HUES48 (cell line): ENCODE measurements around the gene VPS4A.
"Not testable (repeated sequence)": the region's sequence is repeated elsewhere in the genome, so short reads cannot be mapped to it uniquely, and the experiment has no call there.

ENCODE experiments used
- H3K27ac ChIP-seq: one replicate; pipeline ENCODE4 v1.7.0; 2013; ENCODE audit warnings: low read depth, low read length, inconsistent platforms
- H3K27me3 ChIP-seq: 2 replicates; pipeline ENCODE4 v1.6.1; 2013; ENCODE audit warnings: mild to moderate bottlenecking, low read length; ENCODE audit not compliant: control insufficient read depth, insufficient read depth
- H3K36me3 ChIP-seq: 2 replicates; pipeline ENCODE4 v1.6.1; 2013; ENCODE audit warnings: low read length; ENCODE audit not compliant: control insufficient read depth, insufficient read depth
- H3K4me1 ChIP-seq: 2 replicates; pipeline ENCODE4 v1.6.1; 2013; ENCODE audit warnings: mild to moderate bottlenecking, low read length; ENCODE audit not compliant: control insufficient read depth, insufficient read depth
- H3K4me3 ChIP-seq: 2 replicates; pipeline ENCODE4 v1.5.1; 2013; ENCODE audit warnings: mild to moderate bottlenecking, low read depth, low read length
- H3K9ac ChIP-seq: 2 replicates; pipeline ENCODE4 v1.6.1; 2013; ENCODE audit warnings: mild to moderate bottlenecking, low read depth, low read length, moderate library complexity
- H3K9me3 ChIP-seq: 2 replicates; pipeline ENCODE4 v1.6.1; 2013; ENCODE audit warnings: low read length; ENCODE audit not compliant: control insufficient read depth, insufficient read depth

Gene VPS4A

DNA sequence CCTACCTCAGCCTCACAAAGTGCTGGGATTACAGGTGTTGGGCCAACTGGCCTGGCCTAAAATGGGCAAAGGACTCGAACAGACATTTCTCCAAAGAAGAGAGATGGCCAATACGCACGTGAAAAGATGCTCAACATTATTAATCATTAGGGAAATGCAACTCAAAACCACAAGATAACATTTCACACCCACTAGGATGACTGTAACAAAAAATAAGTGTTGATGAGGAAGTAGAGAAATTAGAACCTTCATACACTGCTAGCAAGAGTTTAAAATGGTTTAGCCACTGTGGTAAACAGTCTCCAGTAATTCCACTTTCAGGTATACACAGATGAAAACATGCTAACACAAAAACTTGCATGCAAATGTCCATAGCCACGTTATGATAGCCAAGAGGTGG is 34.8 kb downstream of the VPS4A start:
- H3K9ac ChIP-seq: no peak overlapping the region
- peaks cover 33% of the 10 kb centered on the region for H3K36me3 ChIP-seq
- H3K4me1 ChIP-seq: no peaks in the 10 kb centered on the region
- H3K9me3 ChIP-seq: no peaks in the 10 kb centered on the region
- no peak overlapping the region for H3K27ac ChIP-seq
- no peak overlapping the region for H3K4me3 ChIP-seq
- no peaks in the 10 kb centered on the region for H3K27me3 ChIP-seq

DNA sequence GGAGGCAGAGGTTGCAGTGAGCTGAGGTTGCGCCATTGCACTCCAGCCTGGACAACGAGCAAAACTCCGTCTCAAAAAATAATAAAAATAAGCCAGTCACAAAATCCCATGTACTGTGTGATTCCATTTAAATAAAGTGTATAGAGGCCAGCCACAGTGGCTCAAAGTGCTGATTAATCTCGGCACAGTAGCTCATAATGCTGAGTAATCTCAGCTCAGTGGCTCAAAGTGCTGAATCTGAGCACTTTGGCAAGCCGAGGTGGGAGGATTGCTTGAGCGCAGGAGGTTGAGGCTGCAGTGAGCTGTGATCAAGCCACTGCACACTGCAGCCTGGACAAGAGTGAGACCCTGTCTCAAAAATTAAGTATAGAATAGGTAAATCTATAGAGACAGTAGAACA is 35.5 kb downstream of the VPS4A start:
- peaks cover 26% of the 10 kb centered on the region for H3K36me3 ChIP-seq
- no peak overlapping the region for H3K27ac ChIP-seq

DNA sequence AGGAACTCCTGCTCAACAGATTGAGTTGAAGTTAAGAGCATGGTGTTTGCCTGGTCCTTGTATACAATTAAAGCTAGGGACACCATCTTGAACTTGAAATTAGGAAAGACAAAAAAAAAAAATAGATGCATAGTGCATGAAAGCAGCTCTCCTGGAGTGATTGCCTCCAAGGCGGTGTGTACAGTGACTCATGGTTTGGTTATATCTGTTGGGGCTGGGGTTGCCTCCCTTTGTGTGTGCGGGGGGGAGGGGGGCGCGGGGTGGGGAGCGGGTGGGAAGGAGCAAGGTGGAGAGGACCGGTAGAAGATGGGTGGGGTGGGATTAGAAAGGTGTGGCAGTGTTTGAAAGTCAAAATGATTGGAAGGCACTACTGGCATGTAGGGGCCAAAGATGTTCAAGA is 37.1 kb downstream of the VPS4A start:
- Histone ChIP-seq H3K4me1 (no peaks in the 10 kb centered on the region), H3K9ac (no peak overlapping the region), H3K27ac (no peak overlapping the region), H3K36me3 (peaks cover 10% of the 10 kb centered on the region), H3K9me3 (no peaks in the 10 kb centered on the region), H3K27me3 (no peaks in the 10 kb centered on the region), H3K4me3 (no peak overlapping the region)

More for the DNA sequence above, 35.5 kb downstream of the VPS4A start:
- Histone ChIP-seq H3K4me1 (no peaks in the 10 kb centered on the region), H3K27me3 (no peaks in the 10 kb centered on the region), H3K9me3 (no peaks in the 10 kb centered on the region), H3K4me3 (no peak overlapping the region), H3K9ac (no peak overlapping the region)

DNA sequence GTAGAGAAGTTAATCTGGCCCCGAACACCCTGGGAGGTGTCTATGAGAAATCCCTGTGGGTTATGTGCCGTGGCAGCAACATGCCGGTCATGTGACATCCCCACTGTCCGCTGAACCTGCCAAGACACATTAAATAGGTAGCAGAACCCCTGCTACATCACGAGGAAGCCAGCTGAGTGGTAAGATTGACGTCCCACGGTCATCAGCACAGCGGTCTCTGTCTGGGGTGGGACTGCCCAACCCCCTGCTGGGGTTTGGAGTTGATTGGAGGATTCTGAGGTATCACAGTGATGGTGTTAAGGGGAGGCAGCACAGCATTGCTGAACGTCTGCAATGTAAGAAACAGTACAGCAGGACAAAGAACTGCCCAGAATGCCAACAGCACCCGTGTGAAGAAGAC is 38.4 kb downstream of the VPS4A start:
- Histone ChIP-seq H3K4me1 (no peaks in the 10 kb centered on the region), H3K4me3 (no peak overlapping the region), H3K27me3 (no peaks in the 10 kb centered on the region), H3K9me3 (no peaks in the 10 kb centered on the region), H3K27ac (no peak overlapping the region), H3K9ac (no peak overlapping the region), H3K36me3 (no peaks in the 10 kb centered on the region)

DNA sequence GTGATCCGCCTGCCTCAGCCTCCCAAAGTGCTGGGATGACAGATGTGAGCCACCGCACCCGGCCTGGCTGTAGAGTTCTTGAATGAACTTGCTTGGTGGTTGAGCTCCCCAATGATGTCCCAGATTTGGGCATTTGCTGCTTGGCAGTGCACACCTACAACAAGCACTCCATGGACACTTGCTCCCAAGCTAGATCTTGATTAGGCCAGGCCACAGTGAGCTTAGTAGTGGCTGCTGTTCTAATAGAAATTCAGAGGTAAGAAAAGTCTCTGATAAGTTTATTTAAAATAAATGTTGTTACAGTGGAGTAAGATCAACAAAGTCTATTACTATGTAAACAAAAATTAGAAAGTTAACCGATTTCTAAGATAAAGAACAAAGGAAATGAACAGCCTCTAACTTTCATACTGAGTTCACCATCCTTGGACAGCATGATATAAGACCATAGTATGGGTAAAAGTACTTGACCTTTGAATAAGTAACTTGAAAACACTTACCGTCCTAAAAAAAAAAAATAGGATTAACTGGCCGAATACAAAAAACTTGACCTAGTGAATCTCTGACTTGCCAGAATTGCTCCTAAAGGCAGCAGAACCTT is 39.5 kb downstream of the VPS4A start:
- Histone ChIP-seq H3K9me3 (no peaks in the 10 kb centered on the region), H3K27me3 (no peaks in the 10 kb centered on the region), H3K9ac (no peak overlapping the region), H3K36me3 (no peaks in the 10 kb centered on the region), H3K27ac (no peak overlapping the region), H3K4me1 (no peaks in the 10 kb centered on the region), H3K4me3 (no peak overlapping the region)

DNA sequence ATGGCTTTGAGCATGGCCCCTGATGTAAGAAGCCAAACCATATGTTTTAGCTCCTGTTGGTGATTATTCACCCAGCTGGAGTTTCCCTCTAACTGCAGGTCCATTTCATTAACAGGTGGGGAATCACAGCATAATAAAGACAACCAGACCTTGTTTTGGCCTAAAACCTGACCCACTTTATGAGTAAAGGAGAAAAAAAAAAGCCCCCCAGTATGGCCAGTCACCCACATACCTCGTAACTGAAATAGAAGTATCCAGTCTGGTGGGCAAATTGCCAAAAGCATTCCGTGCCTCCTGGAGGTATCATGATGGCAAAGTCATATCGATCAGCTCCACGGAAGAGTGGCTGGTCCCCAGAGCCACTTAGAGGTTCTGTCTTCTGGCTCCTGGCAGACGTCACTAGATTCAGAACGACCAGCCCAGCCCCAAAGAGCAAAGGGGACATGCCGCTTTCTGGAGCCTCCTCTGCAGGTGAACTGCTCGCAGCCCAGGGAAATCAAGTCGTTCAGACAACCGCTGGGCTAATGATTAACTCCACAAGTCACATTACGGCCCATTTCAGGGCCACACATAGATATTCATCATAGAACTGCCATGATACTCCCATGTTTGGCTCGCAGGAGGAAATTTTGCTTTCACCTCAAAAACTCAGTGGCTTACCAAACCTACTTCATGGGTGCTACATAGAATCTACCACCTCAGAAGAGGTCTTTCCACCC is 40.3 kb downstream of the VPS4A start, which contains the start of gene TMED6:
Gene TMED6 (minus strand): TSS at position 478 of the 719 bp plus-strand sequence. CDS start 33 bp downstream, at position 445.
- H3K27ac ChIP-seq: no peak within 1 kb of the TSS

DNA sequence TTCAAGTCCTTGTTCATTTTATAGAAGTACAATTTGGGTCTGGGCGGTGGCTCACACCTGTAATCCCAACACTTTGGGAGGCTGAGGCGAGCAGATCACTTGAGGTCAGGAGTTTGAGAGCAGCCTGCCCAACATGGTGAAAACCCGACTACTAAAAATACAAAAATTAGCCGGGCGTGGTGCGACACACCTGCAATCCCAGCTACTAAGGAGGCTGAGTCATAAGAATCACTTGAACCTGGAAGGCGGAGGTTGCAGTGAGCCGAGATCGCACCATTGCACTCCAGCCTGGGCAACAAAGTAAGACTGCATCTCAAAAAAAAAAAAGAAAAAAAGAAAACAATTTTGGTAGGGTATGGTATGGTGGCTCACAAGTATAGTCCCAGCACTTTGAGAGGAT is 48.9 kb downstream of the VPS4A start:
- H3K9me3 ChIP-seq, H3K4me3 ChIP-seq, H3K27me3 ChIP-seq, H3K9ac ChIP-seq, H3K4me1 ChIP-seq, H3K36me3 ChIP-seq, H3K27ac ChIP-seq: not testable (repeated sequence)

More for the DNA sequence above, 40.3 kb downstream of the VPS4A start, which contains the start of gene TMED6:
- H3K4me3 ChIP-seq: no peak within 1 kb of the TSS
- H3K9ac ChIP-seq: no peak within 1 kb of the TSS
- no peaks in the 10 kb centered on the region for H3K9me3 ChIP-seq
- H3K36me3 ChIP-seq: no peaks in the 10 kb centered on the region
- no peaks in the 10 kb centered on the region for H3K4me1 ChIP-seq
- H3K27me3 ChIP-seq: no peaks in the 10 kb centered on the region

DNA sequence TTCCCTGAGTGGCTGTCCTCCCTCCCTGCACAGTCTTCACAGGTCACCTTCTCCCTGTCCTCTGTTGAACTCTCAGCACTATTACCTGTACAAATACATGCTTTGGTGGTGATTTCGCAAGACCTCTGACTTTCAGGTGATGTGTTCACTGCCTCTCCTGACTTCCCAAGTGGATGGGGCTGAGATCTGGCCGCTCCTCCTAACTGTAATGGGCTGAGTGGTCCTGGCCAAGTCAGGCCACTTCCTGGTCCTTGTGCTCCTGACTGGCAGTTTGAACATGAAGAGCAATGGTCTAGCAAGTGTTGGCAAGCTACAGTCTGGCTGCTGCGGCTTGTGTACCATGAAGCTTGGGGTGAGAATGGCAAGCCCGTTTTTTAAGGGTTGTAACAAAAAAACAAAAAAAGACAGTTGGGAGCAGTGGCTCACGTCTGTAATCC is 52.1 kb downstream of the VPS4A start:
- Histone ChIP-seq H3K4me3 (no peak overlapping the region), H3K9ac (no peak overlapping the region), H3K4me1 (no peaks in the 10 kb centered on the region), H3K27me3 (no peaks in the 10 kb centered on the region), H3K36me3 (peaks cover 32% of the 10 kb centered on the region), H3K9me3 (no peaks in the 10 kb centered on the region), H3K27ac (no peak overlapping the region)

DNA sequence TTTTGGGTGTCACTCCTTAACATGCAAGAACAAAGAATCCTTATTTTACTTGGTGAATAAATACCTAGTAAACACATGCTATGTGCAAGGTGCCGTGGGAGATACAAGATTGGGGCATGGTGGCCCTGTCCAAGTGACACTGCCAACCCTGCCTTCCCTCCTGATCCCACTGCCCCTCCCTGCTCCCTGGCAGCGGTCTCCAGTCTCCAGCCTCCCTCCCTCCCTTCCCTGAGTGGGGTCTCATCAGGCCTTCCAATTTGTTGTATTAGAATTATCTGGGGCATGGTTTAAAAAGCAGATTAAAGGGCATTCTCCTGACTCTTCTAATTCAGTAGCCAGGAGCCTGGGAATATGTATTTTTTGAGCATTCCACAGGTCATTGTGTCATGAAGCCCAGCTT is 52.9 kb downstream of the VPS4A start:
- Histone ChIP-seq H3K9me3 (no peaks in the 10 kb centered on the region), H3K36me3 (peaks cover 40% of the 10 kb centered on the region), H3K4me3 (no peak overlapping the region), H3K27me3 (no peaks in the 10 kb centered on the region), H3K9ac (no peak overlapping the region), H3K4me1 (no peaks in the 10 kb centered on the region), H3K27ac (no peak overlapping the region)

DNA sequence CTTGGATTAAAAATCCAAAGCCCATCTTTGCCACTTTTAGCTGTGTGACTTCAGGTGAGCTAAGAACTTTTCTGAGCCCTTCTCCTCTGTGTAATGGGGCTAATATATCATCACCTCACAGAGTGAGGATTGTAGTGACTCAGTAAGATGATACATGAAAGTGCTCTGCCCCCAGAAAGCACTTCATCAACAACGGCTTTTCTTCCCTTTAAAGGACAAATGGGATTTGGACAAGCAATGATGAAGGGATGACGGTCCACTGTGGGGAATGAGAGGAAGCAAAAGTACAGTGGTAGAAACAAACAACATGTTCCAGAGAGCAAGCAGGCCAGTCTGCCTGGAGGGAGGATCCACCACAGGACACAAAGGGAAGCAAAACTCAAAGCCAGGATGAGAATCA is 54.8 kb downstream of the VPS4A start:
- Histone ChIP-seq H3K36me3 (peaks cover 55% of the 10 kb centered on the region), H3K9ac (no peak overlapping the region)

DNA sequence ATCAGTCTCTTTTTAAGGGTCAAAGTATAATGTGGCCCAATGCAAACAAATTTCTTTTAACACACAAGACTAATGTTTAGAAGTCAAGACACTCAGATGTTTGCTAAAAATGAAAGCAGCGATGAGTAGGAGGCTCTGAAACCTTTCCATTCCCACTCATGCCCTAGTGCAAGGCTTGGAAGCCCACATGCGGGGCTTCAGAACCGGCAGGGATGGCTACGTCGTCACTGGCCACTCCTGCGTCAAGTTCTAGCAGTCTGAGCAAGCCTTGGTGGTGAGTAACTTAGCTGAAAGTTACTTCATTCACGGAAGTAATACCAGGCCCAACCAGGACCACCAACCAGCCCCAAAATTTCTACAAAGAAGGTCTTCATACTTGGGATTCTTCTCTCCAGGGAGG is 55.3 kb downstream of the VPS4A start:
- Histone ChIP-seq H3K9me3 (no peaks in the 10 kb centered on the region), H3K4me1 (no peaks in the 10 kb centered on the region), H3K36me3 (peaks cover 61% of the 10 kb centered on the region), H3K27me3 (no peaks in the 10 kb centered on the region), H3K9ac (no peak overlapping the region), H3K4me3 (no peak overlapping the region), H3K27ac (no peak overlapping the region)

More for the DNA sequence above, 54.8 kb downstream of the VPS4A start:
- Histone ChIP-seq H3K4me3 (no peak overlapping the region), H3K27ac (no peak overlapping the region), H3K4me1 (no peaks in the 10 kb centered on the region), H3K9me3 (no peaks in the 10 kb centered on the region), H3K27me3 (no peaks in the 10 kb centered on the region)
